Endothelial cell of umbilical vein (primary cell): ENCODE measurements around the gene SPPL2B. TPM values are rescaled to one million over a fixed set of nuclear protein-coding genes. Genes with fewer than 3 reads are reported as not detected.

Experiments
- BruUV-seq: library from RNA; stranded (reverse); fragments of 400-500 nt; replicated peaks from 2 replicates; lab custom pipeline; 2021; lab: Mats Ljungman, UMichigan
- CTCF ChIA-PET: fragments of 300-600, 350-600 bp; sonication (Branson Sonifier 250); formaldehyde crosslinking; loops from one replicate; lab custom pipeline; 2021; ENCODE audit warnings: antibody characterized with exemption, inconsistent platforms; lab: Charles Lee
- POLR2A ChIA-PET: fragments of 300-600, 350-600 bp; sonication (Branson Sonifier 250); formaldehyde crosslinking; loops from one replicate; lab custom pipeline; 2021; ENCODE audit warnings: antibody characterized with exemption, inconsistent platforms; lab: Charles Lee
- DNase-seq: peaks from one replicate; pipeline ENCODE4 v3.0.0-alpha.2; 2011; ENCODE audit warnings: low read depth, low spot score
- FAIRE-seq: peaks from 2 replicates; lab custom pipeline; 2011; peaks lifted over from hg19 to GRCh38; lab: Jason Lieb, UNC
- H2AFZ ChIP-seq: 2 replicates; pipeline ENCODE4 v1.6.0; 2012; ENCODE audit warnings: low read depth, low read length, control low read depth, inconsistent platforms
- H3K27ac ChIP-seq: 2 replicates; pipeline ENCODE4 v1.5.1; 2011; ENCODE audit warnings: low read depth, mild to moderate bottlenecking, control low read depth, low read length, moderate library complexity; ENCODE audit not compliant: insufficient read depth
- H3K27me3 ChIP-seq, 2 experiments: 2 replicates each; pipeline versions ENCODE4 v1.6.0 to v1.6.1; 2011; ENCODE audit warnings: low read length in 2 of 2, mixed read lengths in 1 of 2; ENCODE audit not compliant: control insufficient read depth in 2 of 2, insufficient read depth in 2 of 2
- H3K36me3 ChIP-seq, 2 experiments: 2 replicates in 1 of 2; 3 replicates in 1 of 2; pipeline ENCODE4 v1.5.1; 2011; ENCODE audit warnings: low read length in 2 of 2, mild to moderate bottlenecking in 1 of 2, moderate library complexity in 1 of 2; ENCODE audit not compliant: control insufficient read depth in 2 of 2, insufficient read depth in 2 of 2; ENCODE audit errors: extremely low read depth in 1 of 2
- H3K4me1 ChIP-seq: 3 replicates; pipeline ENCODE4 v1.5.1; 2011; ENCODE audit warnings: mild to moderate bottlenecking, low read length; ENCODE audit not compliant: control insufficient read depth, insufficient read depth; ENCODE audit errors: extremely low read depth
- H3K4me2 ChIP-seq: 2 replicates; pipeline ENCODE4 v1.6.1; 2011; ENCODE audit warnings: low read length, control low read depth, mixed read lengths; ENCODE audit not compliant: insufficient read depth
- H3K4me3 ChIP-seq, 3 experiments: fragments of 200-600 bp in 1 of 3; sonication (generic), shearing (Covaris generic) in 1 of 3; replicated peaks in 1 of 3; 2 replicates each; pipeline ENCODE4 v1.5.1; 2011 to 2016; ENCODE audit warnings: control low read depth in 3 of 3, low read length in 3 of 3, mild to moderate bottlenecking in 2 of 3, inconsistent platforms in 1 of 3, low read depth in 1 of 3, moderate library complexity in 1 of 3; ENCODE audit not compliant: insufficient read depth in 1 of 3
- H3K79me2 ChIP-seq: 2 replicates; pipeline ENCODE4 v1.6.0; 2012; ENCODE audit warnings: low read length, inconsistent platforms; ENCODE audit not compliant: control insufficient read depth, insufficient read depth
- H3K9ac ChIP-seq: replicated peaks from 2 replicates; pipeline ENCODE3; 2011; ENCODE audit warnings: low read length, control low read depth; ENCODE audit not compliant: insufficient read depth; ENCODE audit errors: extremely low read depth
- H3K9me1 ChIP-seq: replicated peaks from 3 replicates; pipeline ENCODE4 v1.6.0; 2011; ENCODE audit warnings: mild to moderate bottlenecking, low read length; ENCODE audit not compliant: control insufficient read depth, insufficient read depth; ENCODE audit errors: extremely low read depth
- H3K9me3 ChIP-seq: replicated peaks from 2 replicates; pipeline ENCODE4 v1.5.1; 2012; ENCODE audit warnings: low read length, inconsistent platforms; ENCODE audit not compliant: control insufficient read depth, insufficient read depth
- H4K20me1 ChIP-seq: replicated peaks from 2 replicates; pipeline ENCODE3; 2011; ENCODE audit warnings: mild to moderate bottlenecking, low read length; ENCODE audit not compliant: control insufficient read depth, insufficient read depth; ENCODE audit errors: extremely low read depth
- CTCF ChIP-seq, 2 donors: IDR thresholded peaks; 1 replicate in 1 of 2; 2 replicates in 1 of 2; pipeline ENCODE4 v1.5.1; 2011; ENCODE audit warnings: low read length in 2 of 2, mild to moderate bottlenecking in 2 of 2, moderate library complexity in 2 of 2, control low read depth in 1 of 2, inconsistent platforms in 1 of 2, low read depth in 1 of 2; ENCODE audit not compliant: insufficient read depth in 1 of 2; ENCODE audit errors: extremely low read depth in 1 of 2
- EZH2 ChIP-seq: IDR thresholded peaks from 2 replicates; pipeline ENCODE4 v1.6.1; 2012; ENCODE audit warnings: borderline replicate concordance, low read depth, mild to moderate bottlenecking, moderate library complexity, low read length, inconsistent platforms; ENCODE audit not compliant: severe bottlenecking
- FOS ChIP-seq: IDR thresholded peaks from 2 replicates; pipeline ENCODE4 v1.6.1; 2011; ENCODE audit warnings: mild to moderate bottlenecking, low read length, moderate library complexity, borderline replicate concordance; ENCODE audit not compliant: insufficient read depth
- GATA2 ChIP-seq: IDR thresholded peaks from 2 replicates; pipeline ENCODE4 v1.7.0; 2011; ENCODE audit warnings: low read depth, mild to moderate bottlenecking, moderate library complexity, mixed read lengths, low read length; ENCODE audit not compliant: insufficient read length, insufficient read depth
- JUN ChIP-seq: IDR thresholded peaks from 2 replicates; pipeline ENCODE4 v1.6.1; 2011; ENCODE audit warnings: borderline replicate concordance, low read depth; ENCODE audit not compliant: insufficient read length, insufficient read depth
- MAX ChIP-seq: IDR thresholded peaks from 2 replicates; pipeline ENCODE4 v1.6.1; 2011; ENCODE audit not compliant: insufficient read depth, insufficient read length
- MYC ChIP-seq: IDR thresholded peaks from one replicate; pipeline ENCODE4 v1.6.1; 2011; ENCODE audit warnings: mild to moderate bottlenecking, low read depth, low read length
- POLR2A ChIP-seq: IDR thresholded peaks from 2 replicates; pipeline ENCODE4 v1.6.1; 2012; ENCODE audit warnings: low read depth, mild to moderate bottlenecking, control low read depth, low read length
- POLR2AphosphoS5 ChIP-seq: IDR thresholded peaks from 2 replicates; pipeline ENCODE4 v1.6.1; 2012; ENCODE audit warnings: low read depth, mild to moderate bottlenecking, control low read depth, low read length, moderate library complexity; ENCODE audit not compliant: insufficient read depth
- dilution Hi-C: fragments of 300-500 bp; cut with MboI; formaldehyde crosslinking; loops from one replicate; pipeline ENCODE4 v1.15.0; 2019; ENCODE audit warnings: low sequenced_read_pairs; ENCODE audit not compliant: extremely low pct_ligation_motif_present
- intact Hi-C: fragments of 100-400 bp; cut with micrococcal nuclease; formaldehyde crosslinking; loops from one replicate; pipeline ENCODE4 v1.10.0; 2022
- polyA plus RNA-seq, 4 experiments: library from polyadenylated mRNA; depleted of rRNA in 3 of 4; stranded (reverse) in 3 of 4; unstranded in 1 of 4; fragments of >200 nt; gene quantifications; 2 replicates each; pipeline versions ENCODE4 v1.2.1 to v1.2.3, GENCODE V29; 2011 to 2012; ENCODE audit warnings: missing spikeins in 1 of 4
- total RNA-seq: library from RNA; stranded (reverse); gene quantifications from 2 replicates; pipeline ENCODE4 v1.2.3, GENCODE V29; 2021

The SPPL2B gene
- total and polyA plus RNA-seq, 2 donors (not counting 3 experiments of a cell fraction or from before 2014, with no cell fraction given) = 60.7 to 62.7 TPM

GRCh38 chr19:2387367-2388288 is 59.1 kb downstream of the SPPL2B start:
- Histone ChIP-seq H3K27me3 (peaks cover 0 to 4% of the 10 kb centered on the region in 2 experiments), H3K27ac (no peak overlapping the region), H3K9me3 (no peaks in the 10 kb centered on the region), H3K9ac (no peak overlapping the region), H4K20me1 (no peaks in the 10 kb centered on the region), H3K4me3 (no peak overlapping the region), H3K4me1 (no peaks in the 10 kb centered on the region), H2AFZ (no peak overlapping the region), H3K36me3 (no peaks in the 10 kb centered on the region), H3K9me1 (no peaks in the 10 kb centered on the region), H3K79me2 (no peaks in the 10 kb centered on the region), H3K4me2 (no peak overlapping the region)
- ChIA-PET POLR2A (interaction anchor here (0.6 kb wide), 1 partner anchor 255 kb away, joined by 4 read pairs; no protein-coding TSS in a partner anchor), CTCF (no interaction called here)
- no TSS peak for BruUV-seq
- dilution Hi-C loops = no loop called here
- TF ChIP-seq JUN (no peak), FOS (no peak), EZH2 (no peak), POLR2AphosphoS5 (no peak), POLR2A (no peak), MAX (no peak), MYC (no peak), CTCF (IDR thresholded peaks at IDR 0.05; ENCODE audit: extremely low read depth in 1 of 2, insufficient read depth in 1 of 2, low read depth in 1 of 2, low read length in 2 of 2) (no peak), GATA2 (no peak)
- FAIRE-seq = no peak
- DNase-seq = no peak
- intact Hi-C loops = no loop called here
